ENCODE data around the gene NANOG. TPM values are rescaled to one million over a fixed set of nuclear protein-coding genes. Genes with fewer than 3 reads are reported as not detected.

NANOG gene
- total RNA-seq, 1 experiment from 2014 or later, result not detected

DNA sequence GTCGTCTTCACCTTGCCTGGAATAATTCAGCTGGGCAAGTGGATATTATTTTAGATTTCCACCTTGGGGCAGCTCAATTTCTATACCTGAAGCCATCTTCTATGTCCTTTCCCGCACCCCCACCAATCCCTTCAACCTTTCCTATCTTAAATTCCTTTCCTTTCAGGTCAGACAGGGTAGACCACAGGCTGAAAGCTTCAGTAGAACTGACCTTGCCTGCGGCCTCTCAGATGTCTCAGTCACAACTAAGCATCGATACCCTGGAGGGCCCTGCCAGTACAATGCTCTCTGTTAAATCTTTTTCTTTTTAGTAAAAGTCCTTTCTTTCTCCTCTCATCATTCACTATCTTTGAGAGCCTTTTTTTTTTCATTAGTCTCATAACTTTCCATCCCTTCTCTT is 44.6 kb downstream of the NANOG start:
- BruUV-seq (replicated peaks), result no TSS peak
- H3K36me3 ChIP-seq (ENCODE audit: low read depth, low read length), result no peaks in the 10 kb centered on the region
- H3K4me3 ChIP-seq (ENCODE audit: low read length), result no peak overlapping the region
- DNase-seq (no peak), ATAC-seq (no peak)
- H3K4me1 ChIP-seq (ENCODE audit: insufficient read depth, low read length), result no peaks in the 10 kb centered on the region
- no peaks in the 10 kb centered on the region for H3K9me2 ChIP-seq (replicated peaks; ENCODE audit: low read length)
- H3K27me3 ChIP-seq (ENCODE audit: low read length), result no peaks in the 10 kb centered on the region
- intact Hi-C loops (cut with micrococcal nuclease), result no loop called here
- no peak overlapping the region for H3K9ac ChIP-seq (ENCODE audit: low read length)
- H3K4me2 ChIP-seq (ENCODE audit: low read length), result no peak overlapping the region
- ChIA-PET CTCF (no interaction called here), POLR2A (ENCODE audit: unreplicated experiment) (no interaction called here)
- H3F3A ChIP-seq (ENCODE audit: low read length, unreplicated experiment), result no peaks in the 10 kb centered on the region
- no peaks in the 10 kb centered on the region for H4K20me1 ChIP-seq (ENCODE audit: low read length)
- TF ChIP-seq EZH2phosphoT487 (IDR thresholded peaks at IDR 0.05; ENCODE audit: borderline replicate concordance, low read length) (no peak), EZH2 (IDR thresholded peaks at IDR 0.05; ENCODE audit: low read length, unreplicated experiment) (no peak)
- TF ChIP-seq, protein P1, sequence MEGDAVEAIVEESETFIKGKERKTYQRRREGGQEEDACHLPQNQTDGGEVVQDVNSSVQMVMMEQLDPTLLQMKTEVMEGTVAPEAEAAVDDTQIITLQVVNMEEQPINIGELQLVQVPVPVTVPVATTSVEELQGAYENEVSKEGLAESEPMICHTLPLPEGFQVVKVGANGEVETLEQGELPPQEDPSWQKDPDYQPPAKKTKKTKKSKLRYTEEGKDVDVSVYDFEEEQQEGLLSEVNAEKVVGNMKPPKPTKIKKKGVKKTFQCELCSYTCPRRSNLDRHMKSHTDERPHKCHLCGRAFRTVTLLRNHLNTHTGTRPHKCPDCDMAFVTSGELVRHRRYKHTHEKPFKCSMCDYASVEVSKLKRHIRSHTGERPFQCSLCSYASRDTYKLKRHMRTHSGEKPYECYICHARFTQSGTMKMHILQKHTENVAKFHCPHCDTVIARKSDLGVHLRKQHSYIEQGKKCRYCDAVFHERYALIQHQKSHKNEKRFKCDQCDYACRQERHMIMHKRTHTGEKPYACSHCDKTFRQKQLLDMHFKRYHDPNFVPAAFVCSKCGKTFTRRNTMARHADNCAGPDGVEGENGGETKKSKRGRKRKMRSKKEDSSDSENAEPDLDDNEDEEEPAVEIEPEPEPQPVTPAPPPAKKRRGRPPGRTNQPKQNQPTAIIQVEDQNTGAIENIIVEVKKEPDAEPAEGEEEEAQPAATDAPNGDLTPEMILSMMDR (conservative IDR thresholded peaks at IDR 0.05; ENCODE audit: low read depth, low read length), result no peak
- no peaks in the 10 kb centered on the region for H3K9me3 ChIP-seq (ENCODE audit: low read length)
- no peaks in the 10 kb centered on the region for H3K79me2 ChIP-seq (ENCODE audit: low read length)
- no peak overlapping the region for H2AFZ ChIP-seq (ENCODE audit: low read length)
- H3K27ac ChIP-seq (ENCODE audit: low read length), result no peak overlapping the region

DNA sequence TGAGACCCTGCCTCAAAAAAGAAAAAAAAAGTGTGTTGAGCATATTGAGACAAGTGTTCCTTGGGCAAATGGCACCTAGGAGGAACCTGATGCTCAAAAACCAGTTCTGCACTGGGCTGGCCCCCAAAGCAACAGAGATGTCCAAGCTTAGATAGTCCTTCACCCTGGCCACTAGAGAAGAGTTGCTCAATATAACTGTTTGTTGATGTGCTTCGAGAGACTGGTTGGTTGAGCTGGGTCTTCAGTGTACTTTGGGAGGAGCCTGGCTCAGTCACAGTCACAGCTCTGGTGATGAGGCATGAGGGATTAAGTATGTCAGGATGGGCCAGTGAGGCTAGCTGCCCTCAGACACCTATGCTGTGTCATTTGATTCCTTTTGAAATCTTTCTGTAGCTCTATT is 45.5 kb downstream of the NANOG start:
- intact Hi-C loops (cut with micrococcal nuclease), result no loop called here
- BruUV-seq (replicated peaks), result no TSS peak
- H3K4me2 ChIP-seq (ENCODE audit: low read length), result no peak overlapping the region
- H3K4me3 ChIP-seq (ENCODE audit: low read length), result no peak overlapping the region
- ATAC-seq (no peak), DNase-seq (no peak)
- ChIA-PET POLR2A (ENCODE audit: unreplicated experiment) (no interaction called here), CTCF (no interaction called here)
- H3K9ac ChIP-seq (ENCODE audit: low read length), result no peak overlapping the region
- no peak overlapping the region for H3K27ac ChIP-seq (ENCODE audit: low read length)
- H3K79me2 ChIP-seq (ENCODE audit: low read length), result no peaks in the 10 kb centered on the region
- no peaks in the 10 kb centered on the region for H3K27me3 ChIP-seq (ENCODE audit: low read length)
- H3K9me3 ChIP-seq (ENCODE audit: low read length), result no peaks in the 10 kb centered on the region
- H2AFZ ChIP-seq (ENCODE audit: low read length), result no peak overlapping the region
- H3K9me2 ChIP-seq (replicated peaks; ENCODE audit: low read length), result no peaks in the 10 kb centered on the region
- no peaks in the 10 kb centered on the region for H3K4me1 ChIP-seq (ENCODE audit: insufficient read depth, low read length)
- no peaks in the 10 kb centered on the region for H4K20me1 ChIP-seq (ENCODE audit: low read length)
- no peaks in the 10 kb centered on the region for H3K36me3 ChIP-seq (ENCODE audit: low read depth, low read length)
- TF ChIP-seq, protein P1 (conservative IDR thresholded peaks at IDR 0.05; ENCODE audit: low read depth, low read length), result no peak
- TF ChIP-seq EZH2phosphoT487 (IDR thresholded peaks at IDR 0.05; ENCODE audit: borderline replicate concordance, low read length) (no peak), EZH2 (IDR thresholded peaks at IDR 0.05; ENCODE audit: low read length, unreplicated experiment) (no peak)
- no peaks in the 10 kb centered on the region for H3F3A ChIP-seq (ENCODE audit: low read length, unreplicated experiment)

DNA sequence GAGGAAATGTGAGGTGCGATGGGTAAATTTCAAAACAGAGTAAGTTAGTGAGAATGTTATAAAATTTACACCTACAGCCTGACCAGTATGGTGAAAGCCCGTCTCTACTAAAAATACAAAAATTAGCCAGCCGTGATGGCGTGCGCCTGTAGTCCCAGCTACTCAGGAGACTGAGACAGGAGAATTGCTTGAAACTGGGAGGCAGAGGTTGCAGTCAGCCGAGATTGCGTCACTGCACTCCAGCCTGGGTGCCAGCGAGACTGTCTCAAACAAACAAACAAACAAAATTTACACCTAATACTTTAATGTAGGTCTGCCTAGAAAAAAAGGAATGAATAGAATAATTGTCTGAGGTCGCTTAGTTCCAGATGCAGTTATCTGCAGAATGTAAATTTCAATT is 45.9 kb downstream of the NANOG start:
- H3K9me2 ChIP-seq (replicated peaks; ENCODE audit: low read length), result no peaks in the 10 kb centered on the region
- DNase-seq (no peak), ATAC-seq (no peak)
- TF ChIP-seq EZH2phosphoT487 (IDR thresholded peaks at IDR 0.05; ENCODE audit: borderline replicate concordance, low read length), result no peak
- TF ChIP-seq EZH2 (IDR thresholded peaks at IDR 0.05; ENCODE audit: low read length, unreplicated experiment), result no peak
- TF ChIP-seq, protein P1 (conservative IDR thresholded peaks at IDR 0.05; ENCODE audit: low read depth, low read length), result no peak
- H2AFZ ChIP-seq (ENCODE audit: low read length), result no peak overlapping the region
- BruUV-seq (replicated peaks), result no TSS peak
- no peaks in the 10 kb centered on the region for H3K4me1 ChIP-seq (ENCODE audit: insufficient read depth, low read length)
- H3K79me2 ChIP-seq (ENCODE audit: low read length), result no peaks in the 10 kb centered on the region
- ChIA-PET CTCF (no interaction called here), POLR2A (ENCODE audit: unreplicated experiment) (no interaction called here)
- no peaks in the 10 kb centered on the region for H4K20me1 ChIP-seq (ENCODE audit: low read length)
- no peak overlapping the region for H3K27ac ChIP-seq (ENCODE audit: low read length)
- no peaks in the 10 kb centered on the region for H3K9me3 ChIP-seq (ENCODE audit: low read length)
- H3K27me3 ChIP-seq (ENCODE audit: low read length), result no peaks in the 10 kb centered on the region
- H3K4me2 ChIP-seq (ENCODE audit: low read length), result no peak overlapping the region
- H3F3A ChIP-seq (ENCODE audit: low read length, unreplicated experiment), result no peaks in the 10 kb centered on the region
- H3K36me3 ChIP-seq (ENCODE audit: low read depth, low read length), result no peaks in the 10 kb centered on the region
- no peak overlapping the region for H3K4me3 ChIP-seq (ENCODE audit: low read length)
- intact Hi-C loops (cut with micrococcal nuclease), result no loop called here
- no peak overlapping the region for H3K9ac ChIP-seq (ENCODE audit: low read length)
